GM21423 (cell line): ENCODE results near the gene WBP1L.
"Not testable (repeated sequence)": the region's sequence is repeated elsewhere in the genome, so short reads cannot be mapped to it uniquely, and the experiment has no call there.

Experiments
- ATAC-seq: cut with Tn5 transposase; IDR thresholded peaks from one replicate; pipeline ENCODE4 v1.9.1; 2021; ENCODE audit warnings: mild to moderate bottlenecking, moderate library complexity; ENCODE audit not compliant: unreplicated experiment

WBP1L gene

GRCh38 chr10:102758240-102758932 lies 14.6 kb downstream of the WBP1L start:
- ATAC-seq = no peak

GRCh38 chr10:102758933-102759262 lies 15.2 kb downstream of the WBP1L start:
- ATAC-seq = not testable (repeated sequence)

DNA sequence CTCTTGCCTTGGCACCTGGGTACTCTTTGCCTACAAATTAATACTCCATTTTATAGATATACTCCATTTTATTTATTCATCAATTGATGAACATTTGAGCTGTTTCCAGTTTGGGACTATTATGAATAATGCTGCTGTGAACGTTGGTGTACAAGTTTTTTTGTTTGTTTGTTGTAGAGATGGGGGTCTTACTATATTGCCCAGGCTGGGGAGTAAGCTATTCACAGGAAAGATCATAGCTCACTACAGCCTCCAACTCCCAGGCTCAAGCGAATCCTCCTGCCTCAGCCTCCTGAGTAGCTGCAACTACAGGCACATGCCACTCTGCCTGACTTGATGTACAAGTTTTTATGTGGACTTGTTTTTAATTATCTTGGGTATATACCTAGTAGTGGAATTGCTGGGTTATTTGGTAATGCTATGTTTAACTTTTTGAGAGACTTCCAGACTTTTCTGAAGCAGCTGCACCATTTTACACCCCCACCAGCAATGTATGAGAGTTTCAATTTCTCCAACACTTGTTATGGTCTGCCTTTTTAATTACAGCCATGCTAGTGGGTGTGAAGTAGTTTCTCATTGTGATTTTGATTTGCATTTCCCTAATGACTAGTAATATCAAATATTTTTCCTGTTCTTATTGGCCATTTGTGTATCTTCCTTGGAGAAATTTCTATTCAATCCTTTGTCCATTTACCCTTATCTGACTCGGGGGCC lies 15.9 kb downstream of the WBP1L start:
- ATAC-seq = no peak

DNA sequence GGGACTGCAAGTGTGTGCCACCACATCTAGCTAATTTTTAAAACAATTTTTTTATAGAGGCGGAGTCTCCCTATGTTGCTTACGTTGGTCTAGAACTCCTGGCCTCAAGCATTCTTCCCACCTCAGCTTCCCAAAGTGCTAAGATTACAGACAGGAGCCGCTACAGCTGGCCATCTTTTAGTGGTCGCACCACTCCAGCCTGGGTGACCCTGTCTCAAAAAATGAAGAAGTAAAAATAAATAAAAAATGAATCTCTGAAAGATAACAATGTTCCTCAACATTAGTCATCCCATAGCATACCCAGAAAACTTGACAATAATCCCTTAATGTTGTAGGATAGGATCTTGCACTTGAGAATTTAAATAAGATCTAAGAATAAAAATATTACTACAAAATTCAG lies 18.2 kb downstream of the WBP1L start:
- no peak for ATAC-seq

- ATAC-seq = no peak
These were observed 18.8 kb downstream of the WBP1L start for GRCh38 chr10:102762401-102763015.

DNA sequence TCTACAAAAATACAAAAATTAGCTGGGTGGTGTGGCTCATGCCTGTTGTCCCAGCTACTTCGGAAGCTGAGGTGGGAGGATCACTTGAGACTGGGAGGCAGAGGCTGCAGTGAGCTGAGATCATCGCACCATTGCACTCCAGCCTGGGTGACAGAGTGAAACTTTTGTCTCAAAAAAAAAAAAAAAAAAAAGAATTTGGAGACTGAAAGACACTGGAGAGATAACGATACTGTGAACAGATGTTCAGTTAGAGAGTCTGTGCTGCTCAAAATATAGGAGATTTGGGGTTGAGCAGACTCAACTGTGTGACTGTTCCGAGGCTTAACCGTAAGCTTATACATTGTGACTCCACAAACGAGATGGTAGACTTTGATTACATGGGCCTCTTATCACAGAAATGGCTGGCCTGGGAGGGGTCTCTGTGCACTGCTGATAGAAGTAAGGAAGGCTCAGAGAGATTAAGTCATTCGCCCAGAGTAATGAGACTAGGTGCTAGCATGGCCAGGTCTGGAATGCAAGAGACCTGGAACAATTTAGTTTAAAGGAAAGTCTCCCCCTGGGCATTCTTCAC lies 19.4 kb downstream of the WBP1L start:
- ATAC-seq = no peak

- ATAC-seq = no peak
These were observed 20.9 kb downstream of the WBP1L start for GRCh38 chr10:102764470-102765161.

- no peak for ATAC-seq
These were observed 21.6 kb downstream of the WBP1L start for GRCh38 chr10:102765336-102765735.

- ATAC-seq = no peak
These were observed 23.8 kb downstream of the WBP1L start for GRCh38 chr10:102767428-102768160.

DNA sequence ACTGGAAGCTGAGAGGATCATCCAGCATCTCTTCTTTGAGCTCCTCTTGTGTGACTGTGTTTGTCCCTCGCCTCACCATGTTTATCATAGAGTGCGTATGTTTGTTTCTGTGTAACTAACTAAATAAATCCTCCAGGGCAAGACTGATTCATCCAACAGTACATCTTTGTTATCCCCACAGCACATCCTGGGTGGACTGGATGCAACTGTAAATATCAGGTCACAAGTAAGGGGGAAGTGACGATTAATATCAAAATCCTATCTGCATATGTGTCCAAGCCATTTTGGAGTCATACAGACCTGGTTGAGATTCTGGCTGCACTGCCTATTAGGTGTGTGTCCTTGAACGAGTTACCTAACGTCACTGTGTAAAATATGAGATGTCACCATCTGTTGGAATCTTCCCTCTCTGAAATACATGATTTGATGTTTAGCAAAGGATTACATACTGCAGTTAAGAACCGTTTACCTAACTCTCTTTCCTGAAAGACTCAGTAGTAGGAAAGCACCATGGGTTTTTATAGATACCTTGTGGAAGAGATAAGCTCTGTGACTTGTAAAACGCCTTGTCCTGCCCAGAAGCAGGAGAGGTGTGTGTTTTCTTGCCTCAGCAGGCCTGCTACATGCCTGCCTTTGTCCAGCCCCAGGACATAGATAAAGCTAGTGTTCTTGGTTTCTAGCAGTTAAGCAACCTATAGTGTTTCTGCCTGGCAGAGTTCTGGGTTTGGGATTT lies 25.8 kb downstream of the WBP1L start:
- ATAC-seq = no peak

GRCh38 chr10:102770108-102770482 lies 26.3 kb downstream of the WBP1L start:
- no peak for ATAC-seq

DNA sequence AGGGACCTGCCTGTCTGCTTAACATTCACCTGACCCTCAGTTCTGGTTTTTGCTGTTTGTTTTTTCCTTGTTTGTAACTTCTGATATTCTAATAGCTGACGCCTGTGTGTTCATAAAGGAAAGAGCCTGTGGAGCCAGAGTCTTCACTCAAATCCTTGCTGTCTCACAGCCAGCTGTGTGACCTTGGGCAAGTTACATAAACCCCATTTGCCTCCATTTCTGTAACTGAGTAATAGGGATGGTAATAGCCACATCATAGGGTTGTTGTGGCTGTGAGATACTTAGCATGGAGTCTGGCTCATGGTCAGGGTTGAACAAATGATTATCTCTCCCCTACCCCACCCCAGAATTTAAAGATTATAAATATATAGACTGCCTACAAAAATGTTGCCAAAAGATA lies 27.0 kb downstream of the WBP1L start:
- no peak for ATAC-seq

GRCh38 chr10:102773320-102773719 lies 29.6 kb downstream of the WBP1L start:
- ATAC-seq = no peak

DNA sequence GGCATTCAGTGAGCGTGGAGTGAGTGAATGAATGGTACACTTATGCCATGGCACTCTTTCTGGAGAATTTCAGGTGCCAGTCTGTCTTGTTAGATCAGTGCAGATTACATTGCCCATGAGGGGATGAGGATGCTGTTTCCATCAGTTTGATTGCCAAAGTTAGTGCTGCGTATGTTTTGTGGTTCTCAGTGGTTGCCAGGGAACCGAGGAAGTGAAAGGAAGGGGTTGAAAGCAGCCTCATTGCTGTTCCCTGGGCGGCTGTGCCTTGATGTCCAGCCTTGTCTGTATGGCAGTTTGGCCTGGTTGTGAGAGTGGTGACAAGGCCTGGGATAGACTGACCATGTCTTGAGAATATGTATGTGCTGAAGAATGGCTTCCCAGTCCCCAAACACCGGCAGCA lies 30.2 kb downstream of the WBP1L start:
- ATAC-seq = no peak

DNA sequence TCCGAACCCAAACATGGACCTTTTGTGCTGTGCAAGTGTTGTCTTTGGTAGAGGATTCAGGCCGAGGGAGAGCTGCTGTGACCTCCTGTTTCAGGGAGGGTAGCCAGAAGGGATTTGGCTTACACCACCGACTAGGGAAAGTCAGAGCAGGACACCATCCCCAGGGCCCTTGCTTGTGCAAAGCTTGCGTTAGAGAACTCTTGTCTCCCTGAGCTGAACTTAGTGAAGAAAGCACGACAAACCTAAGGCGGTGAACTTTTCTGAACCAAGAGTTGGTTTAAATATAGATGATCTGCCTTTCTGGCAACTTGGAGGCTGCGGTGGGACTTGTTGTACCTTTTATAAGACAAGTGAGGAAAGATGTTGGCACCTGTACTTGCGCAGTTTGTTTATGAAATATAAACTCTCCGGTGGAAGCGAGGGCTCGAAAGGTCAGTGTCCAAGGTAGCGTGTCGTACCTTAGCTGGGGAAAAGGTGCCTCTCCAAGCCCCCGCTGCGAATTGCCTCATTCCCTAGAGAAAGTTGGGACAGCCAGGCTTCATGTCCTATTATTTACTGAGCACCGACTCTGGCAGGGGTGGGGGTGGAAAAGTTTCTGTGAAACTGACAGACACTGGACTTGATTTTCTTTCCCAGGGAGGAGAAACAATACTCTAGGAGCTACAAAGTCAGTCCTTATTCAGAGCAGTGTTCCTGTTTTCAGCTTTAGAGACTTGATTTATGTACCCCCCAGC lies 31.6 kb downstream of the WBP1L start:
- ATAC-seq = no peak

- no peak for ATAC-seq
These were observed 32.4 kb downstream of the WBP1L start for GRCh38 chr10:102775935-102776669.

DNA sequence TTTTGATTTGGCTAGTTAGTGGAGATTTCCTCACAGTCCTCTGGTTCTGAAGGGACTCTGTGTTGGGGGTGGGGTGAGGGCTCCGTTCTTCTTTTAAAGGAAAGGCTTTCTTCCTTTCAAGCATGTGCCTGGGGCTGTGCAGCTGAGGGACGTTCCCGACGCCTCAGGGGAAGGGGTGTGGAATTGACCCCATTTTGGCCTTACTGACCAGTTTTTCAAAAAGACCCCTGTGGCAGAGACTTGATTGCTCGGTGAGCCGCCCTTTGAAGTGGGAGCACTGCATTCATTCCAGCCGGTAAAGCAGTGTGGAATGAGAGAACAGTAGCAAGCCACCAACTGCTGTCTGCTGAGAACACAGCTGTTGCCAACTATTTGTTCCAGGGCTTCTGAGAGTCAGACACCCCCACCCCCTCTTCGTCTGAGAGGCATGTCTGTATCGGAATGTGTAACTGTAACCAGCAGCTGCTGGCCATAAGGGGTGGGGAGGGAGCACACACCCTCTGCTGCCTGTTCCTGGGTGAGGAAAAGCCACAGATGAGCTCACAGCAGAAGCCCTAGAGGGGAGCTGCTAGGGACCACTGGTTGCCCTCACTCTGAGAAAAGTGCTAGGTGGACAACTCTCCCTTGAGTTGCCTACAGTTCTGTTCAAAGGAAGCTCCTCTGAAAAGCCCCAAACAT lies 33.2 kb downstream of the WBP1L start:
- no peak for ATAC-seq
